SU-DHL-6 (cell line): ENCODE data around the gene TOR4A.

Source experiments
- H2AFZ ChIP-seq: fragments of 200-600 bp; sonication (generic); 2 replicates; pipeline ENCODE4 v1.6.1; 2014; ENCODE audit warnings: low read depth, mild to moderate bottlenecking, moderate library complexity, mixed read lengths, antibody characterized with exemption, low read length; ENCODE audit not compliant: severe bottlenecking
- H3F3A ChIP-seq: fragments of 200-600 bp; shearing (Covaris generic); 2 replicates; pipeline ENCODE4 v1.6.0; 2016; ENCODE audit warnings: antibody characterized with exemption, mild to moderate bottlenecking; ENCODE audit not compliant: insufficient read depth
- H3K27ac ChIP-seq: fragments of 200-600 bp; sonication (generic); 2 replicates; pipeline ENCODE4 v1.5.1; 2016; ENCODE audit warnings: low read depth, mild to moderate bottlenecking, low read length, moderate library complexity, mixed read lengths
- H3K27me3 ChIP-seq: fragments of 200-600 bp; sonication (generic), shearing (Covaris generic); 2 replicates; pipeline ENCODE4 v1.6.0; 2014; ENCODE audit warnings: mild to moderate bottlenecking, low read length
- H3K36me3 ChIP-seq: fragments of 200-600 bp; sonication (generic); 2 replicates; pipeline ENCODE4 v1.6.1; 2014; ENCODE audit warnings: mild to moderate bottlenecking, low read length, mixed read lengths
- H3K4me2 ChIP-seq: fragments of 300-600, 200-600 bp; shearing (Covaris generic), sonication (generic); 2 replicates; pipeline ENCODE4 v1.6.0; 2014; ENCODE audit warnings: low read length, low read depth, mild to moderate bottlenecking; ENCODE audit not compliant: poor library complexity, severe bottlenecking
- H3K4me3 ChIP-seq: fragments of 200-600 bp; sonication (generic); 2 replicates; pipeline ENCODE4 v1.5.1; 2014; ENCODE audit warnings: antibody characterized with exemption, low read length, mild to moderate bottlenecking, mixed read lengths; ENCODE audit not compliant: insufficient read depth, poor library complexity, severe bottlenecking
- H3K79me2 ChIP-seq: fragments of 200-600 bp; sonication (generic); 2 replicates; pipeline ENCODE4 v1.6.1; 2014; ENCODE audit warnings: mild to moderate bottlenecking, low read length, moderate library complexity; ENCODE audit not compliant: insufficient read depth
- H3K9ac ChIP-seq: fragments of 200-600 bp; sonication (generic); 2 replicates; pipeline ENCODE4 v1.7.0; 2014; ENCODE audit warnings: mild to moderate bottlenecking, low read length
- H3K9me2 ChIP-seq: fragments of 200-600 bp; sonication (generic); replicated peaks from 2 replicates; pipeline ENCODE4 v1.6.1; 2014; ENCODE audit warnings: low read length; ENCODE audit not compliant: insufficient read depth
- H3K9me3 ChIP-seq: fragments of 200-600 bp; sonication (generic); 2 replicates; pipeline ENCODE4 v1.6.1; 2014; ENCODE audit warnings: low read length, mixed read lengths; ENCODE audit not compliant: insufficient read depth
- H4K20me1 ChIP-seq: fragments of 200-600 bp; sonication (generic); 2 replicates; pipeline ENCODE4 v1.6.1; 2014; ENCODE audit warnings: low read depth, mild to moderate bottlenecking, antibody characterized with exemption, low read length, moderate library complexity, mixed read lengths
- CTCF ChIP-seq: fragments of 200-600 bp; sonication (generic); IDR thresholded peaks from one replicate; pipeline ENCODE4 v1.5.1; 2017; ENCODE audit warnings: antibody characterized with exemption, mild to moderate bottlenecking, low read length, moderate library complexity; ENCODE audit not compliant: insufficient read depth, poor library complexity, severe bottlenecking
- EZH2phosphoT487 ChIP-seq: fragments of 200-600 bp; sonication (generic), shearing (Covaris generic); conservative IDR thresholded peaks from 2 replicates; pipeline ENCODE4 v1.6.1; 2018; ENCODE audit warnings: mild to moderate bottlenecking, antibody characterized with exemption, low read length, moderate library complexity, mixed read lengths

Gene TOR4A

GRCh38 chr9:137266162-137266527, 11.4 kb upstream of the TOR4A start:
- Histone ChIP-seq H3K36me3 (no peaks in the 10 kb centered on the region), H3K4me3 (no peak overlapping the region), H3K9me3 (no peaks in the 10 kb centered on the region), H3K9ac (no peak overlapping the region), H3K27me3 (no peaks in the 10 kb centered on the region), H3F3A (0 out of 2 replicates have a peak, but pooled peaks cover 9% of the 10 kb centered on the region), H3K79me2 (no peaks in the 10 kb centered on the region), H3K9me2 (no peaks in the 10 kb centered on the region), H4K20me1 (no peaks in the 10 kb centered on the region), H2AFZ (no peak overlapping the region), H3K27ac (no peak overlapping the region), H3K4me2 (no peak overlapping the region)
- no peak for TF ChIP-seq EZH2phosphoT487
- TF ChIP-seq CTCF: no peak

- Histone ChIP-seq H3K9me2 (no peaks in the 10 kb centered on the region), H3K4me2 (no peak overlapping the region), H4K20me1 (no peaks in the 10 kb centered on the region), H3F3A (0 out of 2 replicates have a peak, but pooled peaks cover 9% of the 10 kb centered on the region), H2AFZ (no peak overlapping the region), H3K36me3 (no peaks in the 10 kb centered on the region), H3K27ac (no peak overlapping the region), H3K79me2 (no peaks in the 10 kb centered on the region), H3K4me3 (no peak overlapping the region), H3K9me3 (no peaks in the 10 kb centered on the region), H3K9ac (no peak overlapping the region), H3K27me3 (no peaks in the 10 kb centered on the region)
- TF ChIP-seq CTCF (no peak), EZH2phosphoT487 (no peak)
These were observed 10.7 kb upstream of the TOR4A start for GRCh38 chr9:137266585-137267453.

GRCh38 chr9:137267933-137268355, 9.6 kb upstream of the TOR4A start:
- H3F3A ChIP-seq: 0 out of 2 replicates have a peak, but pooled peaks cover 9% of the 10 kb centered on the region
- peak overlapping the region; percentile 78 for H3K27ac ChIP-seq
- no peaks in the 10 kb centered on the region for H3K79me2 ChIP-seq
- no peak overlapping the region for H3K4me3 ChIP-seq
- no peak overlapping the region for H3K9ac ChIP-seq
- peak overlapping the region; percentile 41 for H3K4me2 ChIP-seq
- H3K36me3 ChIP-seq: no peaks in the 10 kb centered on the region
- H3K9me3 ChIP-seq: no peaks in the 10 kb centered on the region
- H3K27me3 ChIP-seq: no peaks in the 10 kb centered on the region
- no peak overlapping the region for H2AFZ ChIP-seq
- TF ChIP-seq EZH2phosphoT487 (no peak), CTCF (no peak)
- H4K20me1 ChIP-seq: no peaks in the 10 kb centered on the region
- H3K9me2 ChIP-seq: no peaks in the 10 kb centered on the region
